GM12872 (cell line): ENCODE data around the gene NOC3L.

Experiments used
- TF ChIP-seq, protein P1 (sequence below): IDR thresholded peaks from 3 replicates; pipeline ENCODE4 v1.5.1; 2011; ENCODE audit warnings: low read depth, mild to moderate bottlenecking, low read length, moderate library complexity; ENCODE audit not compliant: insufficient read depth

The NOC3L gene

GRCh38 chr10:94294168-94294567 is 68.6 kb downstream of the NOC3L start:
- TF ChIP-seq, protein P1, sequence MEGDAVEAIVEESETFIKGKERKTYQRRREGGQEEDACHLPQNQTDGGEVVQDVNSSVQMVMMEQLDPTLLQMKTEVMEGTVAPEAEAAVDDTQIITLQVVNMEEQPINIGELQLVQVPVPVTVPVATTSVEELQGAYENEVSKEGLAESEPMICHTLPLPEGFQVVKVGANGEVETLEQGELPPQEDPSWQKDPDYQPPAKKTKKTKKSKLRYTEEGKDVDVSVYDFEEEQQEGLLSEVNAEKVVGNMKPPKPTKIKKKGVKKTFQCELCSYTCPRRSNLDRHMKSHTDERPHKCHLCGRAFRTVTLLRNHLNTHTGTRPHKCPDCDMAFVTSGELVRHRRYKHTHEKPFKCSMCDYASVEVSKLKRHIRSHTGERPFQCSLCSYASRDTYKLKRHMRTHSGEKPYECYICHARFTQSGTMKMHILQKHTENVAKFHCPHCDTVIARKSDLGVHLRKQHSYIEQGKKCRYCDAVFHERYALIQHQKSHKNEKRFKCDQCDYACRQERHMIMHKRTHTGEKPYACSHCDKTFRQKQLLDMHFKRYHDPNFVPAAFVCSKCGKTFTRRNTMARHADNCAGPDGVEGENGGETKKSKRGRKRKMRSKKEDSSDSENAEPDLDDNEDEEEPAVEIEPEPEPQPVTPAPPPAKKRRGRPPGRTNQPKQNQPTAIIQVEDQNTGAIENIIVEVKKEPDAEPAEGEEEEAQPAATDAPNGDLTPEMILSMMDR: no peak

DNA sequence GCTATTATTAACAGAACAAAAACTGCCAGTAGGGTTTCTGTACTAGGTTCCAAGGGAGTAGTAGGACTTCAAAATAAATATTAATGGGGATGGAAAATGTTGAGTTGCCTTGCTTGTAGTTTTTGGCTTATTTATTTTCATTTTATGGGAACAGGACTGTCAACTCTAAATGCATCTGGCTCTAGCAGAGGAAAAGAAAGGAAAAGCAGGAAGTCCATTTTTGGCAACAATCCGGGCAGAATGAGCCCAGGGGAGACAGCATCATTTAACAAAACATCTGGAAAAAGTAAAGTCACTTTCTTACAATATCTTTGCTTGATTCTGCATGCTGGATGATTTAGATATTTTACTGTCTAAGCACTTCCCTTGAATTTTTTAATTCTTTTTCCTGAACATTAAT is 69.4 kb downstream of the NOC3L start:
- TF ChIP-seq, protein P1: no peak

DNA sequence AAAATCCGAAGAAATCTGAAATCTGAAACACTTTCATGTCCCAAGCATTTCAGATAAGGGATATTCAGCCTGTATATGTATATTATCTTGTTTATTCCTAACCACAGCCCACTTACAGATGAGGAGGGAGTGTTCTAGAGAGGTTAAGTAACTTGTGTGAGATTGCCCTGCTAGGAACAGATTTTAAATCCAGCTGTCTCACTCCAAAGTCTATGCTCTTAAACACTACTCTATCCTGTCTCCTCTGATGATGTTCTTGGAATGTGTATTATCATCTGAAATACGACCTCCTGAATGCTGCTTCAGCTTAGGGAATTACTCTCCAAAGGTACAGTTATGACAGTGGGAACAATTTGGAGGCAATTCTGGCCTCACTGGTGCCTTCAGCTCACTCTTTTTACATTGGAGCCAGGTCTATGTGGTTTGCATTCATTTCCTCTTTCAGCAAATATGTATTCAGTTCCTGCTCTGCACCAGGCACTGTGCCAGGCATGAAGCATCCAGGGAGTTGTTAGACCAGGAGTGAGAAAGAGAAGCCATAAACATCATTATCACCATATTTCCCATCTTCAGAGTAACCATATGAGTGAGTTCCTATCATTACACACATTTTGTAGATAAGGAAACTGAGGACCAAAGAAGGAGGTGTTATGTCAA is 70.2 kb downstream of the NOC3L start:
- TF ChIP-seq, protein P1: no peak

- TF ChIP-seq, protein P1: no peak
Observed at GRCh38 chr10:94288361-94289101, 74.2 kb downstream of the NOC3L start.

- TF ChIP-seq, protein P1: no peak
Observed at GRCh38 chr10:94287336-94287735, 75.4 kb downstream of the NOC3L start.

DNA sequence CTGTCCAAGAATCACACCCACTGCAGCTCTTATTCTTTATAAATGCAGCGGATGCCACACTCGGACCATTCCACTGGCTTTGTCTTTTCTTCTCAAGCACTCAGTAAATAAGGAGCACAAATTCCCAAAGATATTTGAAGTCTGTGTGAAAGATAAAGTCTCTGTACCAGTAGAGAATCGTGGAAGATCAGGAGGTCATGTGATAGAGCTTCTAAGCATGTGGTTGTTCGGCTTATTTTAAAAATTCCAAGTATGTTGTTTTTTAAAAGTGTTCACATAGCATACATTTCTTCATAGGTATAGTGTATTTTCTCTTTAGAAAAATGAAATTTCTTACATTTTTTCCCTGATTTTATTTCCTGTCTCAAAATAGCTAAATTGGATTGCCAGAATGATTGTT is 75.8 kb downstream of the NOC3L start:
- TF ChIP-seq, protein P1: no peak

DNA sequence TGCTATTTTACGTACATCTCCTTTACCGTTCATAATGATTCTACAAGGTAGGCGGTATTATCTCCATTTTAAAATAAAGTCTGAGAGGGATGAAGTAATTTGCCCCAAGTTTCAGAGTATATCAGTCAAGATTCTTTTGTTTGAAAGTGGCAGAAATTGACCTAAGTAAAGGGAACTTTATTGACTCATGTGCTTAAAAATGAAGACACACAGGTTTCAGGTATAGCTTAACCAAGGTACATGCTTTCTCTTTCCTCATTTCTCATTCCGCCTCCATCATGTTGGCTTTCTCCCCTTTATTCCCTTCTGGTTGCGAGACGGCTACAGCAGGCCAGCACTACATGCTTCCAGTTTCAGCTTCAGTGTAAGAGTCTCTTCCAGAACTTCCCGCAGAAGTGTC is 77.5 kb downstream of the NOC3L start:
- TF ChIP-seq, protein P1: no peak
